NCI-H82 treated with DMSO at 0.1 percent for 48 hours (cell line): Measurements from ENCODE around the gene ACAD10.

Experiments
- DNase-seq: peaks from one replicate; lab custom pipeline; 2025; ENCODE audit not compliant: unreplicated experiment; lab: John Stamatoyannopoulos, UW

The ACAD10 gene

GRCh38 chr12:111773801-111774551 lies 88.1 kb downstream of the ACAD10 start:
- peak; percentile 60 for DNase-seq

- no peak for DNase-seq
Measured at GRCh38 chr12:111775205-111776193, 89.6 kb downstream of the ACAD10 start.

GRCh38 chr12:111776836-111777344 lies 91.0 kb downstream of the ACAD10 start:
- DNase-seq: no peak

GRCh38 chr12:111777345-111778045 lies 91.6 kb downstream of the ACAD10 start:
- no peak for DNase-seq

GRCh38 chr12:111780166-111780565 lies 94.3 kb downstream of the ACAD10 start:
- DNase-seq: no peak

GRCh38 chr12:111780615-111781014 lies 94.8 kb downstream of the ACAD10 start:
- DNase-seq: no peak

- DNase-seq: no peak
Measured at GRCh38 chr12:111781085-111781658, 95.3 kb downstream of the ACAD10 start.

GRCh38 chr12:111783046-111783445 lies 97.2 kb downstream of the ACAD10 start:
- DNase-seq: no peak

- no peak for DNase-seq
Measured at GRCh38 chr12:111784953-111785352, 99.1 kb downstream of the ACAD10 start.

GRCh38 chr12:111785651-111786050 lies 99.8 kb downstream of the ACAD10 start:
- no peak for DNase-seq

GRCh38 chr12:111788178-111788654 lies 102.4 kb downstream of the ACAD10 start:
- no peak for DNase-seq

GRCh38 chr12:111789779-111790178 lies 103.9 kb downstream of the ACAD10 start:
- DNase-seq: no peak

- DNase-seq: no peak
Measured at GRCh38 chr12:111791507-111791906, 105.7 kb downstream of the ACAD10 start.

GRCh38 chr12:111792155-111792855 lies 106.5 kb downstream of the ACAD10 start:
- no peak for DNase-seq

GRCh38 chr12:111792856-111793235 lies 107.0 kb downstream of the ACAD10 start:
- no peak for DNase-seq

GRCh38 chr12:111798182-111798581 lies 112.3 kb downstream of the ACAD10 start:
- no peak for DNase-seq

GRCh38 chr12:111799758-111800157 lies 113.9 kb downstream of the ACAD10 start:
- no peak for DNase-seq

- DNase-seq: no peak
Measured at GRCh38 chr12:111803038-111803626, 117.3 kb downstream of the ACAD10 start.

- DNase-seq: no peak
Measured at GRCh38 chr12:111803851-111804250, 118.0 kb downstream of the ACAD10 start.

- no peak for DNase-seq
Measured at GRCh38 chr12:111806304-111806703, 120.5 kb downstream of the ACAD10 start.
